AG08395 (cell line): ENCODE measurements around the gene TXNDC5.
"Not testable (repeated sequence)": the region's sequence is repeated elsewhere in the genome, so short reads cannot be mapped to it uniquely, and the experiment has no call there.

Source experiments
- DNase-seq: peaks from one replicate; pipeline ENCODE4 v3.0.0; 2012; ENCODE audit warnings: mixed read lengths, low spot score

Gene TXNDC5

GRCh38 chr6:7894262-7895124, 16.1 kb downstream of the TXNDC5 start:
- DNase-seq, result no peak

- DNase-seq, result no peak
These were observed 17.2 kb downstream of the TXNDC5 start for GRCh38 chr6:7893342-7893741.

GRCh38 chr6:7892367-7892766, 18.2 kb downstream of the TXNDC5 start:
- DNase-seq, result not testable (repeated sequence)

- DNase-seq, result no peak
These were observed 19.3 kb downstream of the TXNDC5 start for GRCh38 chr6:7891078-7891872.

GRCh38 chr6:7888587-7889357, 21.8 kb downstream of the TXNDC5 start:
- DNase-seq, result no peak

- no peak for DNase-seq
These were observed 23.2 kb downstream of the TXNDC5 start for GRCh38 chr6:7887278-7887991.

GRCh38 chr6:7886132-7886531, 24.5 kb downstream of the TXNDC5 start:
- no peak for DNase-seq

GRCh38 chr6:7883381-7883780, 27.2 kb downstream of the TXNDC5 start:
- no peak for DNase-seq

- DNase-seq, result no peak
These were observed 27.9 kb downstream of the TXNDC5 start for GRCh38 chr6:7882505-7883257.

- no peak for DNase-seq
These were observed 28.7 kb downstream of the TXNDC5 start for GRCh38 chr6:7881765-7882500.

- no peak for DNase-seq
These were observed 29.9 kb downstream of the TXNDC5 start for GRCh38 chr6:7880718-7881107.

- no peak for DNase-seq
These were observed 30.4 kb downstream of the TXNDC5 start for GRCh38 chr6:7879980-7880717.

GRCh38 chr6:7879579-7879978, 31.0 kb downstream of the TXNDC5 start:
- no peak for DNase-seq

GRCh38 chr6:7879043-7879442, 31.5 kb downstream of the TXNDC5 start:
- no peak for DNase-seq

- DNase-seq, result no peak
These were observed 32.1 kb downstream of the TXNDC5 start for GRCh38 chr6:7878401-7878964.

GRCh38 chr6:7868926-7869325, 41.7 kb downstream of the TXNDC5 start:
- DNase-seq, result no peak

- DNase-seq, result no peak
These were observed 44.1 kb downstream of the TXNDC5 start for GRCh38 chr6:7866526-7866925.

- DNase-seq, result no peak
These were observed 44.8 kb downstream of the TXNDC5 start for GRCh38 chr6:7865781-7866180.

- DNase-seq, result no peak
These were observed 51.0 kb downstream of the TXNDC5 start for GRCh38 chr6:7859591-7859990.
